NCI-H2029 (cell line): ENCODE results near the gene KRT82.
A peak's percentile ranks its signal among the peaks of the same experiment; 100 is the strongest.
"Not testable (repeated sequence)": the region's sequence is repeated elsewhere in the genome, so short reads cannot be mapped to it uniquely, and the experiment has no call there.

ENCODE experiments used
- DNase-seq: peaks from one replicate; lab custom pipeline; 2025; lab: John Stamatoyannopoulos, UW

KRT82 gene

DNA sequence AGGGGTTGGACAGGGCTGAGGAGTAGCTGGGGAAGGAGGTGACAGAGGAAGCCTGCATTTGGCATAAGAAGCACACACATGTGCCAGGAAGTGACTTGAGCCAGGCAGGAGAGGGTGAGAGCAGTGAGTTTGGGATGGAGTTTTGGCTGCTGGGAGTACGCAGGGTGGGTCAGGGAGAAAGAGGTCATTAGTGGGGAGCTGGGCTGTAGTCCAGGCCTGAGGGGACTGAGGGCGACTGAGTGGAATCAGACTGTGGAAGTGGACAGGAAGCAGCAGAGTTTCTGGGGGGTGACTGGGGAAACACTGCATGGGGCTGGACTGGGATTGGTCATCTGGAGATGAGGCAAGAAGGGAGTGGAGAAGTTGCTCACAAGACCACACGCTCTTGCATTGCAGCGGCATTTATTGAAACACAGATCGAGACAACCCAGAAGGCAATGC, 46.5 kb downstream of the KRT82 start:
- DNase-seq = no peak

DNA sequence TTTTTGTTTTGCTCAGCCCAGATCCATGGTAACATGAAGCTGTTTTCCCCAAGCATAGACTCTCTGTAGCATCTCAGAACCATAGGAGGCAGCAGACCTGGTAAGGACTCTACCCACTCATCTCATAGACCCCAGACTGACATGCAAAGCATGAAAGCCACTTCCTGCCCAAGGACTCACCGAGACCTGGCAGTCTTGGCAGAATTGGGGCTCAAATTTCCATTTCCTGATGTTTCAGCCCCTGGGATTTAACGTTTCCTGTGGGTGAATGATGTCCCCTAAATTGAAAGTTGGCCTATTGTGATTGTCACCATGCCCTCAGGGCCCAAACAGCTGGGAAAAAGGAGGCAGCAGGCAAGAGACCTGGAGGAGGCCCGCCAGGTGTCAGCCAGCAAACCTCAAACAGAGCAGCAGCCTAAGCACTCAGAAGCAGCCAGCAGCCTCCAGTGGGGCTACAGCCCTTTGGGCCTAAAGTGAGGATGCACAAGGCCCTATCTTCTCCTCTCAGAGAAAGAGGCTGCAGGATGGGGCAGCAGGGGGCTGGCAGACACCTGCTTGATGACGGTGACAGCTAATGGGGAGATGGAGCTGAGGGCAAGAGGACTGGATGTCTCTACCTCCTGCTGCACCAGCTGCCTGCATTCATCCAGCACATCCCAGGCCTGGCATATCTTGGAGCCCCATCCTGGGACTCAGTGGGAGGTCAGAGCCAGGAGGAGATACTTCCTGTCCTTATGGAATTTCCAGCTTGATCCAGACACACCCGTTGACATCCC, 47.4 kb downstream of the KRT82 start:
- no peak for DNase-seq

DNA sequence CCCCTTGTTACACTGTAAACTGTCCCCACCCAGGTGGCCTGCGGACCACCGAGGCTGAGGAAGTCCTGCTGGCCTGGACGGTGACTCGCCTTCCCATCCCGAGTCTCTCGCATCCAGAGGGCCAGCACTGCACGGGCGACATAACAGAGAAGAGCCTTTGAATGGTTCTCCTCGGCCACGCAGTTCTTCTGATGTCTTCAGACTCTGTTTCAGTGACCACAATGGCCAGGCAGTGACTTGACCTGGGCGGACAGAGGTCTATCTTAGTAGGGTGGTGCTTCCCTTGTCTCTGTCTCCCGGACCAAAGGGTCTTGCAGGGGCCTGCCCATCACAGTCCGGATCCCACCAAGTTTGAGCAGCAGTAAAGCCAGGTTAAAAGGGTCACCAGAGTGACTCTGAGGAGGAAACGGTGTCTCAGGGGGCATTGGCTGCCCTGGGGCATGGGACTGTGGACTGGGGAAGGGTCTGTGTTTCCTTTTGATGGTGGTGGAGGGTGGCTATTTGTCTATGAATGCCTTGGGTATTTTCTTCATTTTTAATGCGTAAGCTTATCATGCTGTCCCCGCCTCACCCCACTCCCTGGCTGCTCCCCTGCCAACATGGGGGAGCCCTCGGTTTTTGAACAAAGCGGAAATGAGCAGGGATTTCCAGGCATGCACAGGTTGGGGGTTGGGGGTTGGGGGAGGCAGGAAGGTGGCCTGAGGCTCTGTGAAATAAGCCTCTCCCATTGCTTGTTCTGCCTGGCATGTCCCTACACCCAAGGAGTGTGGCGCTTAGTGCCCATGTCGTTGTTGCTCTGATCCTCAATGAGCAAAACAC, 49.2 kb downstream of the KRT82 start:
- DNase-seq = no peak

DNA sequence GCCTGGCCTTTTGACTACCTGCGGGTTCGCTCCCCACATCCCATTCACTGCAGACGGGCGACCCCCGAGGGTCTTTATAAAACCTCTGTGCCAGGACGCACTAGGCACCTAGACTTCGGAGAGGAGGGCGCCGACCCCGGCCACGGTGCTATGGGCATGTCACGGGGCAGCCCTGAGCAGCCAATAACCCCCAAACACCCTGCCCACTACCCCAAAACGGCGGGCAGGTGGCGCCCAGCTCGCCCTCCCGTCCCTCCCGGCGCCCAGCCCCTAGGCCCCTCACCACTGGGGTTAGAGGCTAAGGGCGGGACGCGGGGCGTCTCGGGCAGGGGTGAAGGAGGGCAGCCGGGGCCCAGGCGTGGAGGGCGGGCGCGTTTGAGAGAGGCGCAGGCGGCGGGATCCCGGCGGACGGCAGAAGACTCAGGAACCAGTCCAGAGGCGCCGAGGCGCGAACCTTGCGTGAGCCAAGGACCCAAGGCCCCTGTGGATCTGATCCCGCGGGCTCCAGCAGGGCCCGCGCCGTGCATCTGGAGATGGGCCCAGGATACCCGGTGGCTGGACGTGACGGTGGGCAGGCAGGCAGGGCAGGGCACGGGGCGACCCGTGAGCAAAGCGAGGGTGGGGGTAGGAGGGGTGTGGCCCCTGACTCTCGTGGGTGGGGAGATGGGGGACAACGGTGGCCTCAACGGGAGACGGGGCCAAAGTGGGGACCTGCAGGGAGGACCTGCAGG, 49.9 kb downstream of the KRT82 start:
- DNase-seq = no peak

DNA sequence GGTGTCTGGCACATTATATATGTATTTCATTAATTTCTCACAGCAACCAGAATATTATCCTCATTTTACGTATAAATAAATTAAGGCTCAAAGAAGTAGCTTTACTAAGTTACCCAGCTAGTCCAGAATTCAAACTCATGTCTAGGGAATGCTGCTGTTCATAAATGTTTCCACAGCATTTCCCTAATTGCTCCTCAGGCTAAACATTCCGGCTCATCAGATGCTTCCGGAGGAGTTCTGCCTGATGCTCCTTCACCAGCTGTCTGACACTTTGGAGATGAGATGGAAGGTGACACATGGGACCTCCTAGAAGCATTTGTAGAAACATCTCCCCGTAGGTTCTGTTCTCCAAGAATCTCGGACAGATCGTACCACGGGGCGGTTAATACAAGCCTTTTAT, 51.0 kb downstream of the KRT82 start:
- no peak for DNase-seq

DNA sequence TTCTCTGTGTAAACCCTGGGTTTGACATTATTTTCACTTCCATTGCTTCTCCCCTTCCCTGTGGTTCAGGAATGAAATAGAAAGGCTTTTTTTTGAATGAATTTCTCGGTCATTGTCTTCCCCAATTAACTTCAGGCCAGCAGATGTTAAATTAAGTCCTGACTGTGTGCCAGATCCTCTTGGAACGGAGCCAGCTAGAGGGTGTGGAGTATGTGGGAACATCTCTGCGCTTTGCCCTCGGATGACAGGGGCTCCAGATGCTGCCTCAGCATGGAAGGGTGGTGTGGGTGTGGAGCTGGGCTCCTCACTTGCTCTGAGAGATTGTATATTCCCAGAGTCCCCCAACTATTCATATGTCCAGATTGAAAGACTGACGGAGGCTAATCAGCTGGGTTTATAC, 51.9 kb downstream of the KRT82 start:
- DNase-seq = no peak

DNA sequence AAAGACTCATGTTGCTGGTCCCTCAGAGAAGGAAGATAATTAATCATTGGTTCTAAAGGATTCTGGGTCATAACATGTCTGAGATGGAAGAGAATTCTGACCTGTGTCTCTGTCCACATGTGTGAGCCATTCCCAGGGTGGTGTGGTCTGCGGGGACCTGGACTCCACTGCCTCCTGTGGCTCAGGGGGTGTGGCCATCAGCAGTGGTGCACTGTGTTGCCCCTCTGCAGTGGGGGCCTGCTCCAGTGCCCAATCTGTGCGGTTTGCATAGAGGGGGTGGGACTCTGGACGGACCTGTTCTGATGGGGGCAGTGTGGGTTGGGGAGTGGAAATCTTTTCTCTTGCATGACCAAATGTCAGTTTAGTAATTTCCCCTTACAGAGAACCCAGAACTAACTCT, 52.4 kb downstream of the KRT82 start:
- no peak for DNase-seq

DNA sequence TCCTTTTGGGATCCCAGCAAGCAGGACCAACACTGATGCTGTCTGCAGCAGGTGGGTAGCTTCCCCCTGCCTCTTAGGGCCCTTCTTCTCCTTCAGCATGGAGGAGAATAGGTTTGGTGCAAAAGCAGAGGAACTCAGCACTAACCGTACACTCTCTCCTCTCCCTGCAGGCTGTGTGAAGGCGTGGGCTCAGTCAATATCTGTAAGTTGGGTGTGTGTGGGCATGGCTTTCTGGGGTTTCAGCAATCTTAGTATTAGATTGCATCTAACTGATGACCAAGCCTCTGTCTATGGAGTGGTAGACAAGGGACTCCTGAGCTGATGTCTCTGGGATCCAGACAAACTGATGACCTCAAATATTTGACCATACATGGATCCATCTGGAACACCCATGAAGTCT, 53.2 kb downstream of the KRT82 start:
- no peak for DNase-seq

DNA sequence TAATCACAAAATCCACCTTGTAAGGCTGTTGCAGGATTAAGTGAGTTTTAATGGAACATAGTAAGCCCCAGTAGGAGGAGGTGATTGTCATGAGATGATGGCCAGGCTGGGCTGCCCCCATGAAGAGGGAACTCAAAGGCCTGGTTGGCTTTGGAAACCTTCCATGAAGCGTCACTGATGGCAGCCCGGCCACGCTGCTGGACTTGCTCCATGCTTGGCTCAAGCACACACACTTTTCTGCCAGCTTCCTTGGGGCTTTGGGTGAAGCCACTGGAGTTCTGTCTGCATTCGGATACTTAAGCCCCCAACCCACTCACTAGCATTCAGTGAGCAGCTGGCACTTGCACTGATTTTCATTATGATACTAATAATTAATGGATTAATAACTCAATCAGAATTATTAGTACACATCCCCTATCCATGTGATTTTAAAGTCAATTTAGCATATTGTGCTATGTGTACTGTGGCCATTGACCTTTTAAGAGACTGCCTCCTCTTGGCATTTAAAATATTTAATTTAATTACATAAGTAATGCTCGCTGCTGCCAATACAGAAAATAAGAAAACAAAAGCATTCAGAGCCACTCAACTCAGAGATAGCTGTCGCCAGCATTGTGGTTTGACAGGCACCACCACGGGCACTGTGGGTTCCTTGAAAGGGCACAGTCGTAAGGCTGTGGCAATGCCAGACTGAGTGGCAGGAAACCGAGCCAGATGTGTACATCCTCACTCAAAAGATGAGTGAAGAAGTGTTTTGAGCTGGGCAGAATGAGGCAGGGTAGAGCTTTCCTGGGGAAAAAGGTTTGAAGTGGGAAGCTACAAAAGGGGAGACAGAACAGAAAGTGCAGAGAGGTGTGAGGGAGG, 54.7 kb downstream of the KRT82 start:
- peak; percentile 34 for DNase-seq

DNA sequence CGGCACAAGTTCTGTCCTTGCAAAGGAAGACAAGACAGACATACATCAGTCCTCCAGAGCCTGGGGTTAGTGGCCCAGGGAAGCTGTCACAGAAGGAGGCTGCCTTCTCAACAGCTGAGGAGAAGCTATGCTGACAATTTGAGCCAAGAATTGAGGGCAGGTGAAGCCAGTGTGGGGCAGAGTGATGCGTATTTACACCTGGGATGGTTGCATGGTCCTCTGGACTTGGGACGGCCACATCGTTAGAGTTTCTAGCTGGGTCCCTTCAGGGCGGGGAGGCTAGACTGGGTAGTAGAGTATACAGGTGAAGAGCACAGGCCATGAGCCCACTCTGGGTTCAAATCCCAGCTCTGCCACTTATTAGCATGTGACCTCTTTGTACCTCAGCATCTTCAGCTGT, 55.3 kb downstream of the KRT82 start:
- no peak for DNase-seq

DNA sequence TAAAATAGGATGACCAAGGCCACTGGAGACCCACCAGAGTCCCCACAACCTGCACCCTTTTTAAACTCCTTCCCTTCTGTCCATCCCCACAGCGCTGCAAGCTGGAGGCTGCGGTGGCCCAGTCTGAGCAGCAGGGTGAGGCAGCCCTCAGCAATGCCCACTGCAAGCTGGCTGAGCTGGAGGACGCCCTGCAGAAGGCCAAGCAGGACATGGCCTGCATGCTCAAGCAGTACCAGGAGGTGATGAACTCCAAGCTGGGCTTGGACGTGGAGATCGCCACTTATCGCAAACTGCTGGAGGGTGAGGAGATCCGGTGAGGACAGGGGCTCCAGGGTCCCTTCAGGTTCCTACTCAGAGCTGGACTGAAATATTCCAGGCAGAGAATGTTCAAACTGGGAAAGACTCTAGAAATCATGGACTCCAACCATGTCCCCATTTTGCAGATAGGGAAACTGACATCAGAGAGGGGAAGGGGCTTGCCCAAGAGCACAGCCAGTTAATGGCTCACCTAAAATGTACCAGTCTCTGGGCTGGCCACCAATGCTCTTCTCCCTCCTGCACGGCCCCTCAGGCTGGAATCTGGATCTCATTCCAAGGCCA, 56.0 kb downstream of the KRT82 start:
- DNase-seq = no peak

DNA sequence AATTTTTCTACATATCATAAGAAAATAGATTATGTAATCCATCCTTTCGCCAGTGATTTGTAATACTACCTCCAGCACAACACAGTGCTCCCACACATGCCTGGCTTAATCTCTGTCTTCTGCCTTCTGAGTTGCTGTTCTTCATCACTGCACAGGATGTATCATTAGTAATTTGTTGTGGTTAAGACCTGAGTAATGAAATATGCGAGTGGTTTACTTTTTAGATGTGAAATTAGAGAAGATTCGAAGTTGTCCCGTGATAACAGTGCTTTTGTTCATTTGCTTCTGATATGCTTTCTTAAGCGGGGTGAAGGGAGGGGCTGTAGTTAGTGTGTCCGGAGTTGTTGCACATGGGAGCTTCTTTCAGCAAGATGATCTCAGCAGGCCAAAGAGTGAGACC, 56.9 kb downstream of the KRT82 start:
- DNase-seq = no peak

DNA sequence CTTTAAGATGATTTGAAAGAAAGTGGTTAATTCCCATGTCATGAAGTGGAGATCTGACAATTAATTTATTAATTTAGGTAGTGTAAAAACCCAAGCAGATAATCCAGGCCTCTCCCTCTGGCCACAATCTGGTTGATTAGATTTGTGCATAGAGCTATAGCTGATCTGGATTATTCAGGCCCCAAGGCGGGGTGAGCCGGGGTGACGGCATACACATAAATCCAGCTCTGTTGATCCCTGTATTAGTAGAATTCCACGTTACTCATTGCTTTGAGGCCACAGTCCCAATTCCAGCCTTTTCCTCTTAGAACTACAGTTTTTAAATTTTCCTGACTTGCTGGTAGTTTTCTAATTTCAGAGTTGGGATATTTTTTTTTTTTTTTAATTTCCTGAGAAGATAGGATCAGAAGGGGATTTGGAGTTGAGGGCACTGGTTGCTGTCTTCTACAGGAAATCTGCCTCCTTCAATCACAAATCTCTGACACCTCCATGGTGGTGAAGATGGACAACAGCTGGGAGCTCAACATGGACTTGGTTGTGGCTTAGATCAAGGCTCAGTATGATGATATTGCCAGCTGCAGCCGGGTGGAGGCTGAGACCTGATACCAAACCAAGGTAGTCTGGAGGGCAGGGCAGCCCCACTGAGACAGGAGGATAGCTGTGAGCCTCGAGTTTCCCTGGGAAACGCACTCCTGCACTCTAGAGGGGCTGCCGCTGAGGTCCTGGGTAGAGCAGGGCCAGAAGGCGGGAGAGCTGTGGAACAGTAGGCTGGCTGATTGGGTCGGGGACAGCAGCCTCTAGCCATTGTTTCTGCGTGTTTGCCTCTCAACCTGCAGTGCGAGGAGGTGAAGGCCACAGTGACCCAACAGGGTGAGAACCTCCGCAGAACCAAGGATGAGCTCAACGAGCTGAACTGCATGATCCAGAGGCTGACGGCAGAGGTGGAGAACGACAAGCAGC, 58.3 kb downstream of the KRT82 start:
- no peak for DNase-seq

DNA sequence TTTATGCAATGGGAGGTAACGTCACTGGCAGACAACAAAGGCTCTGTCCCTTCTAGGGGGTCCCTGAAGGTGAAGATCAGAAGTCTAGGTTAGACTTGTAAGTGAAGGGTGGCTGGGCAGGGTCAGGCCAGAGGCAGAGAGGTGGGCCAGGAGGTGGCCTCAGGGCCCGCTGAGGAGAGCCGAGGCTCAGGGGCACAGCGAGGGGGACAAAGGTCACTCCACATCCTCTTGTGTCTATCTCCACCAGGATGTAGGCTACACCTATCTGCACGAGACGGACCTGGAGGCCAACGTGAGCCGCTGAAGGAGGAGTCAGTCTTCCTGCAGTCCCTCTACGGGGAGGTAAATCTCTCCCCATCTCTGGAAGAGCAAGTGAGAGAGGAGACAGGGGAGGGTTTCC, 59.1 kb downstream of the KRT82 start:
- no peak for DNase-seq

DNA sequence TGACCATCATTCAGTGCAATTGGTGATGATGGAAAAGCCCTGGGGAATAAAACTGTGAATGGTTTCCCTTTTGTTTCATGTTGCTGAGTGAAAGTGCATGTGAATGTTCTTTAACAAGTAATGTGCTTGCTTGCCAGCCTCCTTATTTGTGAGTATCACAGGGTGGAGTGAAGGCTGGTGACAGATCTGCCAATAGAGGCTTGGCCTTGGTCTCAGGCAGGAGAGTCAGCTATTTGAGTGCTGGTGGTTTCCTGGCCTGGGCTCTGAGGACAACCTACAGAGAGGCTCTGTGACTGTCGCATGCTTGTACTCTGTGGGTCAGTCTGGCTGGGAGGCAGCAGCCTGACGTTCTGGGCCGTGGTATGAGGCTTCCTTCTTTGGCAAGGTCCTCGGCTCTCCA, 59.5 kb downstream of the KRT82 start:
- no peak for DNase-seq

DNA sequence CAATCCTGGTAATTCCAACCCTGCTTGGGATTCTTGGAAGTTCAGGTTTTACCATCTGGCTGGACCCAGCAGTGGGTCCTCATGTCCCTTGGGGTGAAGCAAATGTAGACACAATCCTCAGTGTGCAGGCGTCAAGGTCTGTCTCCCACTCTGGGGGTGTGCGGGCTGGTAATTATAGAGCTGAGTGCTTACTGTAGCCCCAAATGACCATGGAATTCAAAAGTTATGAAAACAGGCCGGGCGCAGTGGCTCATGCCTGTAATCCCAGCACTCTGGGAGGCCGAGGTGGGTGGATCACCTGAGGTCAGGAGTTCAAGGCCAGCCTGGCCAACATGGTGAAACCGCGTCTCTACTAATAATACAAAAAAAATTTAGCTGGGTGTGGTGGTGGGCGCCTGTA, 61.1 kb downstream of the KRT82 start:
- not testable (repeated sequence) for DNase-seq

DNA sequence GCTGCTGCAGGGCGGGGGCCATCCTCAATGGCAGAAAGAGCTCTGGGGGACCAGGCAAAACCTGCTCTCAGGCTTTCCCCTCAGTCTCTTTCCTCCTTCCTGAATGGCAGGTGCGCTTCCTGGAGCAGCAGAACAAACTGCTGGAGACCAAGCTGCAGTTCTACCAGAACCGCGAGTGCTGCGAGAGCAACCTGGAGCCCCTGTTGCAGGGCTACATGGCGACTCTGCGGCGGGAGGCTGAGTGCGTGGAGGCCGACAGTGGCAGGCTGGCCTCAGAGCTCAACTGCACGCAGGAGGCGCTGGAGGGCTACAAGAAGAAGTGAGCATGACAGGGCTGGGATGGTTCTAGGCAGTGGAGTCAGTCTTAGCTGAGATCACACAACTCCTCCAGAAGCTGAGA, 62.0 kb downstream of the KRT82 start:
- DNase-seq = no peak
